ENCODE data around the gene TNIP2.

DNA sequence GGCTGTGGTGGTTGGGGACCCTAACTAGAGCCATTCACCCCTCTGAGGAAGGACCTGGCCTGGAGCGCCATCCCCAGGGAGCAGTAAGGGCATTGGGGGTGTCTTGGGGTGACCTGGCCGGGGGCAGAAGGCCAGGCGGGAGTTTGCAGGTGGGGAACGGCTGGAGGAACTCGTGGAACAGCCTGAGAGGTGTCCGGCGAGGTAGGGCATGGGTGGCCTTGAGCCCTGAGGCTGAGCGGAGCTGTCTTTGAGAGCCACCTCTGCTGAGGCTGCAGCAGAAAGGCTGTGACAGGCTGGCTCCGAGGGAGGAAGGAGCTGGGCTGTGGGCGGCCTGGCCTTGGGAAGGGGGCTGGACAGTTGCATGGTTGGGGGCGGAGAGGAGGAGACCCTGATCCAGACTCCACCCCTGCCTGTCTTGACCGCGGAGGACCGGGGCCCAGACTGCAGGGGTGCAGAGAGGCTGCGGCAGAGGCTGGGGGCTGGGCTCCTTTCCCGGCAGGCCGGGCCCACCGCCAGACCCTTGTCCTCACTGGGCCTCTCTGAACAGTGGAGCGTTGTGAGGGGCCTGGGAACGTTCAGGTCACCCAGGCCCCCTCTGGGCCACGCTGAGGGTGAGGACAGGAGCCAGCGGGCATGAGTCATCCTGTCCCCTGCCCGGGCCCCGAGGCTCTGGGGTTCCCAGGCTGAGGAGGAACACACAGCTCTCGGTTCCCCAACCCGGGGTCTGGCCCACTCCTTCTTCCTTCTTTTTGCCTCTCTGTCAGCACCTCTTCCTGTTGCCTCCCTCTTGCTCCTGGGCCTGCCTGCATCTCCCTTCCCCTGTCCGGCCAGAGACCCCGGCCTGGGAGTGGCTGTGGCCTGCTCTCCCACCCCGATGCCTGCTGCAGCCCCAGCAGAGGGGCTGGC is 44.8 kb upstream of the TNIP2 start:
- TF ChIP-seq, protein P1, sequence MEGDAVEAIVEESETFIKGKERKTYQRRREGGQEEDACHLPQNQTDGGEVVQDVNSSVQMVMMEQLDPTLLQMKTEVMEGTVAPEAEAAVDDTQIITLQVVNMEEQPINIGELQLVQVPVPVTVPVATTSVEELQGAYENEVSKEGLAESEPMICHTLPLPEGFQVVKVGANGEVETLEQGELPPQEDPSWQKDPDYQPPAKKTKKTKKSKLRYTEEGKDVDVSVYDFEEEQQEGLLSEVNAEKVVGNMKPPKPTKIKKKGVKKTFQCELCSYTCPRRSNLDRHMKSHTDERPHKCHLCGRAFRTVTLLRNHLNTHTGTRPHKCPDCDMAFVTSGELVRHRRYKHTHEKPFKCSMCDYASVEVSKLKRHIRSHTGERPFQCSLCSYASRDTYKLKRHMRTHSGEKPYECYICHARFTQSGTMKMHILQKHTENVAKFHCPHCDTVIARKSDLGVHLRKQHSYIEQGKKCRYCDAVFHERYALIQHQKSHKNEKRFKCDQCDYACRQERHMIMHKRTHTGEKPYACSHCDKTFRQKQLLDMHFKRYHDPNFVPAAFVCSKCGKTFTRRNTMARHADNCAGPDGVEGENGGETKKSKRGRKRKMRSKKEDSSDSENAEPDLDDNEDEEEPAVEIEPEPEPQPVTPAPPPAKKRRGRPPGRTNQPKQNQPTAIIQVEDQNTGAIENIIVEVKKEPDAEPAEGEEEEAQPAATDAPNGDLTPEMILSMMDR (conservative IDR thresholded peaks at IDR 0.05; ENCODE audit: low read length): no peak
- no peak for TF ChIP-seq EZH2phosphoT487 (IDR thresholded peaks at IDR 0.05; ENCODE audit: borderline replicate concordance, low read depth, low read length)
